K562 (cell line): ENCODE results near the gene SRRT. TPM values are rescaled to one million over a fixed set of nuclear protein-coding genes. Genes with fewer than 3 reads are reported as not detected.

Experiments used
- CBFA2T2 ChIP-seq: fragments of 450-650 bp; conservative IDR thresholded peaks from 2 replicates; pipeline ENCODE4 v1.6.1; 2017; ENCODE audit warnings: mild to moderate bottlenecking
- SMAD3 ChIP-seq: fragments of 450-650 bp; formaldehyde crosslinking; conservative IDR thresholded peaks from 2 replicates; pipeline ENCODE4 v1.4.0; 2020; ENCODE audit warnings: mild to moderate bottlenecking
- ZNF609 ChIP-seq: sonication (generic); formaldehyde crosslinking; IDR thresholded peaks from 2 replicates; pipeline ENCODE4 v1.8.1; 2023; ENCODE audit warnings: missing genetic modification reagents, mild to moderate bottlenecking, borderline replicate concordance
- polyA plus RNA-seq, 8 experiments: library from polyadenylated mRNA; depleted of rRNA in 4 of 8; stranded (reverse) in 5 of 8; unstranded in 3 of 8; fragments of >200 nt; fragmentation: Nextera tagmentation in 2 of 8; fragmentation: Illumina TruSeq in 1 of 8; extraction: Ambion mirVana in 2 of 8; extraction: Trizol in 1 of 8; gene quantifications; 2 replicates each; pipeline versions ENCODE4 v1.2.1 to v1.2.3, GENCODE V29; 2011 to 2014; ENCODE audit warnings: inconsistent platforms in 1 of 8, missing spikeins in 1 of 8
- total RNA-seq, 7 experiments: library from RNA; depleted of rRNA in 6 of 7; stranded (reverse); fragments of >200 nt in 6 of 7; fragmentation: Illumina TruSeq in 2 of 7; extraction: Trizol in 2 of 7; gene quantifications; 2 replicates each; pipeline versions ENCODE4 v1.2.1 to v1.2.3, GENCODE V29; 2011 to 2021; ENCODE audit warnings: low replicate concordance in 1 of 7
- TF ChIP-seq, protein P1 (sequence below): sonication (generic); formaldehyde crosslinking; IDR thresholded peaks from 2 replicates; pipeline ENCODE4 v1.5.0; 2020; ENCODE audit warnings: missing genetic modification reagents

The SRRT gene
- total and polyA plus RNA-seq, 9 of the 15 experiments (the other 6 are each of a cell fraction or from before 2014, with no cell fraction given) = 10.3 to 263 (median 84.4) TPM

DNA sequence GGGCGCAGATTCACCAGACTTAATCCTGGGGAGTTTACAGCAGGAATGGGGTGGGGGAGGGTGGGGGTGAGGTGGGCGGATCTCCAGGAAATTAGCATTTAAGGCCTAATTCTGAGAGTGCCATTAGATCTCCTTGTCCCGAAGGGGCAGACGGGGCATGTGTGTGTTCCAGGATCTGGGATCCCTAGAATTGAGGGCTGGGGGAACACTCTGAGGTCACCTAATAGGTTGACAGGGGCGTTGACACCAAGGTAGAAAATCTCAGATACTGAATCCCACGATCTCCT lies 38.1 kb upstream of the SRRT start (continued):
- TF ChIP-seq ZNF609 (CRISPR knock-in tag) (no peak), SMAD3 (CRISPR knock-in tag) (no peak), CBFA2T2 (no peak)
- TF ChIP-seq, protein P1, sequence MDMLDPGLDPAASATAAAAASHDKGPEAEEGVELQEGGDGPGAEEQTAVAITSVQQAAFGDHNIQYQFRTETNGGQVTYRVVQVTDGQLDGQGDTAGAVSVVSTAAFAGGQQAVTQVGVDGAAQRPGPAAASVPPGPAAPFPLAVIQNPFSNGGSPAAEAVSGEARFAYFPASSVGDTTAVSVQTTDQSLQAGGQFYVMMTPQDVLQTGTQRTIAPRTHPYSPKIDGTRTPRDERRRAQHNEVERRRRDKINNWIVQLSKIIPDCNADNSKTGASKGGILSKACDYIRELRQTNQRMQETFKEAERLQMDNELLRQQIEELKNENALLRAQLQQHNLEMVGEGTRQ = no peak
- TF ChIP-seq, all 486 proteins: peak for 0
